Astrocyte (in vitro differentiated cells and primary cell): ENCODE results near the gene NUP37. TPM values are rescaled to one million over a fixed set of nuclear protein-coding genes. Genes with fewer than 3 reads are reported as not detected.

ENCODE experiments used
- DNase-seq: peaks from one replicate; pipeline ENCODE4 v3.0.0-alpha.2; 2010; ENCODE audit warnings: low read depth
- FAIRE-seq: peaks from 2 replicates; lab custom pipeline; 2011; peaks lifted over from hg19 to GRCh38; lab: Jason Lieb, UNC
- H2AFZ ChIP-seq: 2 replicates; pipeline ENCODE4 v1.6.0; 2012; ENCODE audit warnings: low read depth, low read length, inconsistent platforms
- H3K27ac ChIP-seq: 2 replicates; pipeline ENCODE4 v1.5.1; 2011; ENCODE audit warnings: low read depth, low read length, inconsistent platforms
- H3K27me3 ChIP-seq: 2 replicates; pipeline ENCODE4 v1.6.0; 2011; ENCODE audit warnings: low read length, inconsistent platforms; ENCODE audit not compliant: insufficient read depth
- H3K36me3 ChIP-seq: 2 replicates; pipeline ENCODE4 v1.5.1; 2011; ENCODE audit warnings: low read length, inconsistent platforms; ENCODE audit not compliant: insufficient read depth
- H3K4me1 ChIP-seq: 2 replicates; pipeline ENCODE4 v1.5.1; 2011; ENCODE audit warnings: low read length, inconsistent platforms; ENCODE audit not compliant: insufficient read depth
- H3K4me2 ChIP-seq: 2 replicates; pipeline ENCODE4 v1.6.0; 2012; ENCODE audit warnings: low read length, inconsistent platforms
- H3K4me3 ChIP-seq: 2 replicates; pipeline ENCODE4 v1.5.1; 2011; ENCODE audit warnings: low read depth, mild to moderate bottlenecking, low read length, inconsistent platforms; ENCODE audit not compliant: insufficient read depth
- H3K79me2 ChIP-seq: 2 replicates; pipeline ENCODE4 v1.6.0; 2012; ENCODE audit warnings: mild to moderate bottlenecking, low read length, inconsistent platforms; ENCODE audit not compliant: insufficient read depth
- H3K9ac ChIP-seq: 2 replicates; pipeline ENCODE4 v1.6.0; 2012; ENCODE audit warnings: mild to moderate bottlenecking, low read length, inconsistent platforms
- H3K9me3 ChIP-seq: 2 replicates; pipeline ENCODE4 v1.5.1; 2012; ENCODE audit warnings: low read depth, mild to moderate bottlenecking, low read length, inconsistent platforms; ENCODE audit not compliant: insufficient read depth
- H4K20me1 ChIP-seq: 2 replicates; pipeline ENCODE4 v1.6.0; 2012; ENCODE audit warnings: low read length, inconsistent platforms; ENCODE audit not compliant: insufficient read depth
- H3K27ac Mint-ChIP-seq: one replicate; pipeline ENCODE4 v1.8.0; 2021; ENCODE audit warnings: mild to moderate bottlenecking, mixed read lengths; ENCODE audit not compliant: unreplicated experiment
- H3K27me3 Mint-ChIP-seq: one replicate; pipeline ENCODE4 v1.8.0; 2021; ENCODE audit warnings: low read depth, mixed read lengths; ENCODE audit not compliant: unreplicated experiment
- H3K36me3 Mint-ChIP-seq: one replicate; pipeline ENCODE4 v1.8.0; 2021; ENCODE audit warnings: low read depth, mixed read lengths; ENCODE audit not compliant: unreplicated experiment
- H3K4me1 Mint-ChIP-seq: one replicate; pipeline ENCODE4 v1.8.0; 2021; ENCODE audit warnings: low read depth, mixed read lengths; ENCODE audit not compliant: unreplicated experiment
- H3K4me3 Mint-ChIP-seq: one replicate; pipeline ENCODE4 v1.8.0; 2021; ENCODE audit warnings: mild to moderate bottlenecking, moderate library complexity, mixed read lengths; ENCODE audit not compliant: unreplicated experiment
- H3K9me3 Mint-ChIP-seq: one replicate; pipeline ENCODE4 v1.8.0; 2021; ENCODE audit warnings: mild to moderate bottlenecking, mixed read lengths; ENCODE audit not compliant: unreplicated experiment
- EZH2 ChIP-seq: IDR thresholded peaks from 2 replicates; pipeline ENCODE4 v1.6.1; 2012; ENCODE audit warnings: mild to moderate bottlenecking, low read length, inconsistent platforms; ENCODE audit not compliant: insufficient read depth
- total RNA-seq: library from RNA; stranded (reverse); gene quantifications from 2 replicates; pipeline ENCODE4 v1.2.1, GENCODE V29; 2021
- TF ChIP-seq, protein P1 (sequence below): IDR thresholded peaks from 2 replicates; pipeline ENCODE4 v1.5.1; 2011; ENCODE audit warnings: low read depth, mild to moderate bottlenecking, inconsistent platforms, low read length, moderate library complexity; ENCODE audit not compliant: insufficient read depth

NUP37 gene
- total RNA-seq, 1 donor from 2014 or later = 23.1 TPM

DNA sequence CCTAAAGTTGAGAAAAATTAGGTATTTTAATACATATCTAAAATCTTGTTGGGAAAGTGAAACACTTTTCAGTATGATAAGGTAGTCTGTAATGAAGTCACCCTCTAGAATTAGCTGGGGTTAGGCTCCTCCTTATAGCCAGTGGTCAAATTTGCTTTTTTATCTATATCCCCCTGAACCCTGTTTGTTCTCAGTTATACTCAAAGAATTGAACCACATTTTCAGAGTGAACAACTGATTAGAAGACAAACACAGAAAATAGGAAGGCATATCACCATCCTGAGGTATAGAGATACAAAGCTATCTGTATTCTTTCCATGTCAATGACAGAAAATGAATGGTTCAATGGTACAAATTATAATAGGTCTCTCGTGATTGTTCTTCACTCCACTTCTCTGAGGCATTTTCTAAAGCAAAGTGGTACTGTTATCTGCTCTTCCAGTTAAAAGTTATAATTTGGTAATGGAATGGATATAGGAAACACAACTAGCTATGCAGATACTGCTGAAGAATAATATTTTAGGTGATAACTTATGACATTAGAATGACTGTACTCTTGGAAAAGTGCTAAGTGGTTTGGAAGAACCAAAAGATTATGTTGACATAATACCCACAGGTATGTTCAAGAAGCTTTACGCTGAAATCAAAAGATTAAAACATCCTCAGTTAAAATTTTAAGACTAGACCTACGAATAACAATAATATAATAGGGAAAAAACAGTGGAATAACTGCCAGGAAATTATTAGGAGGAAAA, 85.7 kb downstream of the NUP37 start:
- DNase-seq = peak; percentile 91
- Histone ChIP-seq H4K20me1 (no peaks in the 10 kb centered on the region), H2AFZ (no peak overlapping the region), H3K27ac (no peak overlapping the region), H3K36me3 (peaks cover 6% of the 10 kb centered on the region), H3K79me2 (no peaks in the 10 kb centered on the region), H3K4me3 (no peak overlapping the region), H3K9ac (no peak overlapping the region), H3K9me3 (no peaks in the 10 kb centered on the region), H3K4me2 (peak overlapping the region; percentile 1), H3K4me1 (peaks cover 6% of the 10 kb centered on the region), H3K27me3 (no peaks in the 10 kb centered on the region)
- peak; percentile 9 for FAIRE-seq
- Mint-ChIP-seq H3K27ac (no peak overlapping the region), H3K9me3 (no peaks in the 10 kb centered on the region), H3K27me3 (no peaks in the 10 kb centered on the region), H3K4me1 (no peaks in the 10 kb centered on the region), H3K36me3 (peaks cover 2% of the 10 kb centered on the region), H3K4me3 (no peak overlapping the region)
- no peak for TF ChIP-seq EZH2
- TF ChIP-seq, protein P1, sequence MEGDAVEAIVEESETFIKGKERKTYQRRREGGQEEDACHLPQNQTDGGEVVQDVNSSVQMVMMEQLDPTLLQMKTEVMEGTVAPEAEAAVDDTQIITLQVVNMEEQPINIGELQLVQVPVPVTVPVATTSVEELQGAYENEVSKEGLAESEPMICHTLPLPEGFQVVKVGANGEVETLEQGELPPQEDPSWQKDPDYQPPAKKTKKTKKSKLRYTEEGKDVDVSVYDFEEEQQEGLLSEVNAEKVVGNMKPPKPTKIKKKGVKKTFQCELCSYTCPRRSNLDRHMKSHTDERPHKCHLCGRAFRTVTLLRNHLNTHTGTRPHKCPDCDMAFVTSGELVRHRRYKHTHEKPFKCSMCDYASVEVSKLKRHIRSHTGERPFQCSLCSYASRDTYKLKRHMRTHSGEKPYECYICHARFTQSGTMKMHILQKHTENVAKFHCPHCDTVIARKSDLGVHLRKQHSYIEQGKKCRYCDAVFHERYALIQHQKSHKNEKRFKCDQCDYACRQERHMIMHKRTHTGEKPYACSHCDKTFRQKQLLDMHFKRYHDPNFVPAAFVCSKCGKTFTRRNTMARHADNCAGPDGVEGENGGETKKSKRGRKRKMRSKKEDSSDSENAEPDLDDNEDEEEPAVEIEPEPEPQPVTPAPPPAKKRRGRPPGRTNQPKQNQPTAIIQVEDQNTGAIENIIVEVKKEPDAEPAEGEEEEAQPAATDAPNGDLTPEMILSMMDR = no peak

DNA sequence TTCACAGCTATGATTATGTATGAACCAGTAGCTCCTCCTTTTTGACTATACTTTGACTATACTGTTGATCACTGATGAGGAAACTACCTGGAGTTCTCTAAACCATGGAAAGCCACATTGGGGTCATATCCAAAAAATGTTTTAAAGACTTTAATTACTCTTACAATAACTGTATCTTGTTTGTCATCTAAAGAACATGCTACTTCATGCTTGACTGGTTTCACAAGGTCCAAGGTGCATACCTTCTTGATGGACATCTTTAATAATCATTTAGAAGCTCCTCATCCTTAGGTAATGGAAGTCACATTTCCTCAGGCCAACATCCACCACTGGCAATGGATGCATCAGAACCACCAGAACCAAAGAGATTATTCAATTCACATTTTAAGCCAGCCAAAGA, 88.1 kb downstream of the NUP37 start:
- no peaks in the 10 kb centered on the region for H3K9me3 ChIP-seq
- FAIRE-seq = no peak
- H3K4me3 ChIP-seq = no peak overlapping the region
- no peaks in the 10 kb centered on the region for H3K27me3 Mint-ChIP-seq
- H3K27ac ChIP-seq = no peak overlapping the region
- no peaks in the 10 kb centered on the region for H3K4me1 Mint-ChIP-seq
- peaks cover 6% of the 10 kb centered on the region for H3K4me1 ChIP-seq
- H3K79me2 ChIP-seq = no peaks in the 10 kb centered on the region
- TF ChIP-seq EZH2 = no peak
- TF ChIP-seq, protein P1 = no peak
- H3K4me2 ChIP-seq = no peak overlapping the region
- no peak overlapping the region for H3K4me3 Mint-ChIP-seq
- no peak overlapping the region for H3K9ac ChIP-seq
- H3K9me3 Mint-ChIP-seq = no peaks in the 10 kb centered on the region
- no peaks in the 10 kb centered on the region for H3K27me3 ChIP-seq
- DNase-seq = no peak
- H3K36me3 Mint-ChIP-seq = peaks cover 2% of the 10 kb centered on the region
- H3K27ac Mint-ChIP-seq = no peak overlapping the region
- no peaks in the 10 kb centered on the region for H4K20me1 ChIP-seq
- H3K36me3 ChIP-seq = no peaks in the 10 kb centered on the region
- no peak overlapping the region for H2AFZ ChIP-seq

DNA sequence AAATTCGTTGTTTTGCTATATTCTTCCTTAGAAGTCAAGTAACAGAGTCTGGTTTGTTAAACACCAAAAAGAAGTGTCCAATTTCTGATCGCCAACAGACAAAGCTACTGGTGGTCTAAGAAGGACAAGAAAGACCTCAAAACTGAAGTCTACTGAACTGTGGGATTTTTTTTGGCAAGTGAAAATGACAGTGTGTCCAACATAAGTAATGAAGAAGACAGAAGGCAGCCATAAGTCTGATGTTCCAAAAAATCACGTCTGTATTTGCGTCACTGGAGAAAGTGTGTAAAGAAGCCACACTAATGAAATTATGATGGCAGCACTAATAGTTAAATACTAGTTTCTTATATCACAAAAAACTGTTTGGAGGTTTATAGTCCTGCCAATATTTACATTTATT, 90.8 kb downstream of the NUP37 start:
- Mint-ChIP-seq H3K4me3 (no peak overlapping the region), H3K27me3 (no peaks in the 10 kb centered on the region), H3K36me3 (no peaks in the 10 kb centered on the region), H3K4me1 (no peaks in the 10 kb centered on the region), H3K9me3 (no peaks in the 10 kb centered on the region), H3K27ac (no peak overlapping the region)
- no peak for FAIRE-seq
- H2AFZ ChIP-seq = no peak overlapping the region
- no peaks in the 10 kb centered on the region for H3K27me3 ChIP-seq
- no peak overlapping the region for H3K27ac ChIP-seq
- H3K4me3 ChIP-seq = no peak overlapping the region
- no peak overlapping the region for H3K4me2 ChIP-seq
- no peak for TF ChIP-seq EZH2
- TF ChIP-seq, protein P1 = no peak
- no peaks in the 10 kb centered on the region for H3K79me2 ChIP-seq
- H3K36me3 ChIP-seq = peaks cover 4% of the 10 kb centered on the region
- DNase-seq = peak; percentile 31
- H3K9ac ChIP-seq = no peak overlapping the region
- H3K4me1 ChIP-seq = peaks cover 2% of the 10 kb centered on the region
- H3K9me3 ChIP-seq = no peaks in the 10 kb centered on the region
- H4K20me1 ChIP-seq = no peaks in the 10 kb centered on the region
